ENCODE measurements around the gene RBM19.

The RBM19 gene

GRCh38 chr12:113980537-113981337, 14.6 kb upstream of the RBM19 start:
- TF ChIP-seq TAF1 (IDR thresholded peaks at IDR 0.05; ENCODE audit: borderline replicate concordance, insufficient read depth, low read length) (no peak), POLR2AphosphoS5 (IDR thresholded peaks at IDR 0.05; ENCODE audit: low read depth, low read length) (no peak), FOXP2 (optimal IDR thresholded peaks at IDR 0.05; ENCODE audit: borderline replicate concordance, extremely low read depth, extremely low read length, insufficient read depth) (no peak), REST (IDR thresholded peaks at IDR 0.05; ENCODE audit: insufficient read depth in 1 of 2, low read depth in 2 of 2, low read length in 2 of 2) (no peak), SIN3A (IDR thresholded peaks at IDR 0.05; ENCODE audit: borderline replicate concordance, insufficient read depth, low read length) (no peak)

- TF ChIP-seq TAF1 (IDR thresholded peaks at IDR 0.05; ENCODE audit: borderline replicate concordance, insufficient read depth, low read length), result no peak
- TF ChIP-seq POLR2AphosphoS5 (IDR thresholded peaks at IDR 0.05; ENCODE audit: low read depth, low read length), result no peak
Measured at GRCh38 chr12:113980054-113980453, 13.9 kb upstream of the RBM19 start.

- TF ChIP-seq FOXP2 (optimal IDR thresholded peaks at IDR 0.05; ENCODE audit: borderline replicate concordance, extremely low read depth, extremely low read length, insufficient read depth), result no peak
- no peak for TF ChIP-seq REST (IDR thresholded peaks at IDR 0.05; ENCODE audit: insufficient read depth in 1 of 2, low read depth in 2 of 2, low read length in 2 of 2)
- TF ChIP-seq TAF1 (IDR thresholded peaks at IDR 0.05; ENCODE audit: borderline replicate concordance, insufficient read depth, low read length), result no peak
- TF ChIP-seq SIN3A (IDR thresholded peaks at IDR 0.05; ENCODE audit: borderline replicate concordance, insufficient read depth, low read length), result no peak
- no peak for TF ChIP-seq POLR2AphosphoS5 (IDR thresholded peaks at IDR 0.05; ENCODE audit: low read depth, low read length)
Measured at GRCh38 chr12:113978080-113978479, 12.0 kb upstream of the RBM19 start.

- TF ChIP-seq TAF1 (IDR thresholded peaks at IDR 0.05; ENCODE audit: borderline replicate concordance, insufficient read depth, low read length) (no peak), SIN3A (IDR thresholded peaks at IDR 0.05; ENCODE audit: borderline replicate concordance, insufficient read depth, low read length) (no peak), REST (IDR thresholded peaks at IDR 0.05; ENCODE audit: insufficient read depth in 1 of 2, low read depth in 2 of 2, low read length in 2 of 2) (no peak), FOXP2 (optimal IDR thresholded peaks at IDR 0.05; ENCODE audit: borderline replicate concordance, extremely low read depth, extremely low read length, insufficient read depth) (no peak), POLR2AphosphoS5 (IDR thresholded peaks at IDR 0.05; ENCODE audit: low read depth, low read length) (no peak)
Measured at GRCh38 chr12:113974006-113974405, 7.9 kb upstream of the RBM19 start.

- no peak for TF ChIP-seq TAF1 (IDR thresholded peaks at IDR 0.05; ENCODE audit: borderline replicate concordance, insufficient read depth, low read length)
- no peak for TF ChIP-seq REST (IDR thresholded peaks at IDR 0.05; ENCODE audit: insufficient read depth in 1 of 2, low read depth in 2 of 2, low read length in 2 of 2)
- no peak for TF ChIP-seq FOXP2 (optimal IDR thresholded peaks at IDR 0.05; ENCODE audit: borderline replicate concordance, extremely low read depth, extremely low read length, insufficient read depth)
- TF ChIP-seq POLR2AphosphoS5 (IDR thresholded peaks at IDR 0.05; ENCODE audit: low read depth, low read length), result no peak
- no peak for TF ChIP-seq SIN3A (IDR thresholded peaks at IDR 0.05; ENCODE audit: borderline replicate concordance, insufficient read depth, low read length)
Measured at GRCh38 chr12:113973109-113973904, 7.2 kb upstream of the RBM19 start.

Measured in PFSK-1 (cell line).